GM13976 (cell line): Measurements from ENCODE around the gene GREM1.

ENCODE experiments used
- DNase-seq: peaks from one replicate; pipeline ENCODE4 v3.0.0; 2012; ENCODE audit warnings: low spot score
- in situ Hi-C: fragments of 300-500 bp; cut with MboI; formaldehyde crosslinking; loops from one replicate; pipeline ENCODE4 v1.12.0; 2022; ENCODE audit warnings: low sequenced_read_pairs, mixed read lengths, inconsistent platforms; ENCODE audit not compliant: unreplicated experiment
- TF ChIP-seq, protein P1 (sequence below): IDR thresholded peaks from 2 replicates; pipeline ENCODE4 v1.5.1; 2012; ENCODE audit warnings: borderline replicate concordance, mild to moderate bottlenecking; ENCODE audit not compliant: insufficient read depth; ENCODE audit errors: extremely low read depth, missing control alignments, control extremely low read depth

The GREM1 gene

DNA sequence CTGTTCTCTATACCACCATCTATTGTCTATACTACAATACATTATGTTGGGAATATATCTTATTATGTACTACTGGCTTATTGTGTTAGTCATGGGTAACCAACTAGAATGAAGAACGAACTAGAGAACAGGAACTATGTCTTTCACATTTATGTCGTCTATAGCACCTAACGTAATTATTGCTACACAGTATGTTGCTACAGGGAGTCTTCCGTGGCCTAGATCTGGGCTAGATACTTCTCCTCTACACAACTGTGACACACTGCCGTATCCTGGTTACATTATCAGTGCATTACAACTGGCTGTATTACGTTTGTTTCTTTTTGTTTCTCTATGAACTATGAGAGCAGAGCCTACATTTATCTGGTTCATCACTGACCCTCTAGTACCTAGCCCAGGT lies 42.3 kb upstream of the GREM1 start:
- in situ Hi-C loops, result no loop called here
- no peak for DNase-seq
- TF ChIP-seq, protein P1, sequence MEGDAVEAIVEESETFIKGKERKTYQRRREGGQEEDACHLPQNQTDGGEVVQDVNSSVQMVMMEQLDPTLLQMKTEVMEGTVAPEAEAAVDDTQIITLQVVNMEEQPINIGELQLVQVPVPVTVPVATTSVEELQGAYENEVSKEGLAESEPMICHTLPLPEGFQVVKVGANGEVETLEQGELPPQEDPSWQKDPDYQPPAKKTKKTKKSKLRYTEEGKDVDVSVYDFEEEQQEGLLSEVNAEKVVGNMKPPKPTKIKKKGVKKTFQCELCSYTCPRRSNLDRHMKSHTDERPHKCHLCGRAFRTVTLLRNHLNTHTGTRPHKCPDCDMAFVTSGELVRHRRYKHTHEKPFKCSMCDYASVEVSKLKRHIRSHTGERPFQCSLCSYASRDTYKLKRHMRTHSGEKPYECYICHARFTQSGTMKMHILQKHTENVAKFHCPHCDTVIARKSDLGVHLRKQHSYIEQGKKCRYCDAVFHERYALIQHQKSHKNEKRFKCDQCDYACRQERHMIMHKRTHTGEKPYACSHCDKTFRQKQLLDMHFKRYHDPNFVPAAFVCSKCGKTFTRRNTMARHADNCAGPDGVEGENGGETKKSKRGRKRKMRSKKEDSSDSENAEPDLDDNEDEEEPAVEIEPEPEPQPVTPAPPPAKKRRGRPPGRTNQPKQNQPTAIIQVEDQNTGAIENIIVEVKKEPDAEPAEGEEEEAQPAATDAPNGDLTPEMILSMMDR, result no peak

DNA sequence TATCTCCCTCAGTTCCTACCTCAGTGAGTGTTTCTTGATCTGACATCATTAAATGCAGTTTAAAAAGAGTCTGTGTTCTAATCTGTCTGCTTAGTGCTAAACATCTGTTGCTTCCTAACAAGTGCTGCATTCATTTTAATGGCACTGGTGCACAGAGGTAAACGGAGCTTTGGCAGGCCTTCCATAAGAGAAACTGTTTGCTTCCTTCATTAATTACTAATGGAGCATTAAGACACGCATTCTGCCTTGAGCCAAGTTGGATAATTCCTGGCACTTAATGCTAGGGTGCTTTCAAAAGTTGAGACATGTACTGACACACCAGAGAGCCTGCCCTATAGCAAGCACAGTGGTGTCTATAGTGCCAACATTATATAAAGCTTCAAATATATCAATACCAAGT lies 41.6 kb upstream of the GREM1 start:
- in situ Hi-C loops, result no loop called here
- TF ChIP-seq, protein P1, result no peak

DNA sequence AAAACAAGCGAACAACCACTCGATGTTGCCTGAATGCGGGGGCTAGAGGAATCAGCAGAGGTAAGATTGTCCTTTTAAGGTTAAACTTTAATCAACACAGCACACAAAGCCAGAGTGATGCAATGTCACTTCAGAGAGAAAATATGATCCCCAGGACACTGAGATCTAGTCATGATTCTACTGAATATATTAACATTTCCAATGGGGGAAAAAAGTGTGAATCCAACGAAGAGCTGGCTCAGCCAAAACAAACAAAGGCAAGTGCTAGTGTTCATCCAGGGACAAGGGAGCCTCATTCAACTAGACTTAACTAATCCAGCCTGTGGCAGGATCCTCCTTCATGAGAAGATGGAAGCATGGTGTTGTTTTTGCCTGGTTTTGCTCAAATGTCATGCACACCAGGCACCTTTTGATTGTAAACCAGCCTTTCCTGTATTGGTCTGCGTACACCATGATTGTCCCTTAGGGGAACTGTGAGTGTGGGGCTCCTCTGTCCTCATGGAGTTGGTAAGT lies 40.5 kb upstream of the GREM1 start:
- DNase-seq, result no peak
- in situ Hi-C loops, result no loop called here
- TF ChIP-seq, protein P1, result no peak

More for the DNA sequence above, 41.6 kb upstream of the GREM1 start:
- no peak for DNase-seq

DNA sequence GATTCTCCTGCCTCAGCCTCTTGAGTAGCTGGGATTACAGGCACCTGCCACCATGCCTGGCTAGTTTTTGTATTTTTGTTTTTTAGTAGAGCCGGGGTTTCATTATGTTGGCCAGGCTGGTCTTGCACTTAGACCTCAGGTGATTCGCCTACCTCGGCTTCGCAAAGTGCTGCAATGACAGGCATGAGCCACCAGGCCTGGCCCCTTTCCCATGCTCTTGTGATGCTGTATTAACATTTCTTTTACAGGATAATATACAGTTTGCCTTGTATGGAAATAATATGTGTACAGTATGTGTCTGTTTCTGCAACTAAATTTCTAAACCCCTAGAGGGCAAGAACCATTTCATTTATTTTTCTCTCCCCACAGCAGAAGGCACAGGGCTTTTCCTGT lies 38.5 kb upstream of the GREM1 start:
- in situ Hi-C loops, result no loop called here
- TF ChIP-seq, protein P1, result no peak
- no peak for DNase-seq

DNA sequence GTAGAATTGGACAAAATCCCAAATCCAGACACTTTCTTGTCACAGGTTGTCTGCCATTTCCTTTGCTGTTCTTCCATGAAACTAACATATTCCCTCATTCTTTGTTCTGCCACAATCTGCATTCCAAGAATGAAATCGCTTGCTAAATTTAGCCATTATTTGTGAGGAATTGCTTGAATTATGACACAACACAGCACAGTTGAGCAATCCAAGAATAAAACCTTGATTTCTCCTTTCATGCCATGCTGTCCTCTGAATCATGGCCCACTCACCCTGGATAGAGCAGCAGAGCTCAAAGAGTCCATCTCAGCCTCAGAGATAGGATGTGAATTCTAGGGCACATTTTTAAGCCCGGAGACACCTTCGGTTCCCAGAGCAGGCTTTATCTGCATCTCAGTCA lies 35.2 kb upstream of the GREM1 start:
- in situ Hi-C loops, result no loop called here
- TF ChIP-seq, protein P1, result no peak
- DNase-seq, result no peak

DNA sequence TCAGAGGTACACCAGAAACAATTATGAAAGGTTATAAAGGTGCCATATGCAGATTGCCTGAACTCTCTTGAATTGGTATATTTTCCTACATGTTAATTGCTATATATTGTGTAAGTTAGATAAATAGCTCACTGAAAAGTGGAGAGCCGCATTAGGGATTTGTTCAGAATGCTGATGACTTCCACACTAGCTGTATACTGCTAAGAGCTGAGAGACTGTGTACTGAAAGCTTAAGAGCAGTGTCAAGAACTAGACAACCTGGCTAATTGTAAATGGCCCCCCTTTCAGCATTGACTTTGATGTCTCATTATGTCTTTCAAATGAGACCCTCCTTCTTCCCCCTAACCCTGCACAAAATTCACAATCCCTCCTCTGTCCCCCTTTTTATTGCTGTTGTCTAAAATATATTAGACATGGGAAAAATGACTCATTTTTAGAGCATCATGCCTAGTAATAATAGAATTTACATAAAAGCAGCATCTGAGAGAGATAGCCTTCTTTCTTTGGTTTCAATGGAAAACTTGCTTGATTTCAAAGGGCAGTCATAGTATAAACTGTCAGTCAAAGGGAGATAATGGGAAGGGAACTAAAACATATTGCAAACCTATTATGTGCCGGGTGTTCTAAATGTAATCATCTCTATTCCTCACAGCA lies 34.7 kb upstream of the GREM1 start:
- TF ChIP-seq, protein P1, result no peak
- in situ Hi-C loops, result no loop called here

More for the DNA sequence above, 34.7 kb upstream of the GREM1 start:
- DNase-seq, result no peak
